HEK293T (cell line): ENCODE measurements around the gene C2CD4A.
"Not testable (repeated sequence)": the region's sequence is repeated elsewhere in the genome, so short reads cannot be mapped to it uniquely, and the experiment has no call there.

Source experiments
- CTCF ChIA-PET: fragments of 350-600 bp; formaldehyde crosslinking; extraction: SDS; loops from one replicate; lab custom pipeline; 2021; ENCODE audit warnings: antibody characterized with exemption, inconsistent platforms; lab: Yijun Ruan, JAX
- POLR2A ChIA-PET: fragments of 350-600 bp; formaldehyde crosslinking; extraction: SDS; loops from one replicate; lab custom pipeline; 2020; ENCODE audit warnings: antibody characterized with exemption, inconsistent platforms; lab: Yijun Ruan, JAX
- DNase-seq: peaks from one replicate; pipeline ENCODE4 v3.0.0; 2012; ENCODE audit warnings: mixed read lengths; ENCODE audit errors: extremely low spot score
- ARNT ChIP-seq: fragments of 450-650 bp; IDR thresholded peaks from 2 replicates; pipeline ENCODE4 v1.6.1; 2017; ENCODE audit warnings: mild to moderate bottlenecking
- BHLHE40 ChIP-seq: fragments of 450-650 bp; IDR thresholded peaks from 2 replicates; pipeline ENCODE4 v1.6.1; 2016; ENCODE audit warnings: mild to moderate bottlenecking, moderate library complexity, borderline replicate concordance
- CTBP1 ChIP-seq: fragments of 450-650 bp; IDR thresholded peaks from 2 replicates; pipeline ENCODE4 v1.6.1; 2016; ENCODE audit warnings: borderline replicate concordance
- ELF4 ChIP-seq: fragments of 450-650 bp; IDR thresholded peaks from 2 replicates; pipeline ENCODE4 v1.6.1; 2017; ENCODE audit warnings: antibody characterized with exemption
- FOXA1 ChIP-seq: fragments of 450-650 bp; IDR thresholded peaks from 2 replicates; pipeline ENCODE4 v1.6.1; 2016; ENCODE audit warnings: mild to moderate bottlenecking
- FOXK2 ChIP-seq: fragments of 450-650 bp; IDR thresholded peaks from 2 replicates; pipeline ENCODE4 v1.6.1; 2016; ENCODE audit warnings: mild to moderate bottlenecking
- FOXM1 ChIP-seq: fragments of 450-650 bp; IDR thresholded peaks from 2 replicates; pipeline ENCODE4 v1.6.1; 2017; ENCODE audit warnings: mild to moderate bottlenecking, borderline replicate concordance
- HDGF ChIP-seq: fragments of 450-650 bp; IDR thresholded peaks from 2 replicates; pipeline ENCODE4 v1.6.1; 2017; ENCODE audit warnings: antibody characterized with exemption, borderline replicate concordance
- L3MBTL2 ChIP-seq: fragments of 450-650 bp; conservative IDR thresholded peaks from 2 replicates; pipeline ENCODE4 v1.6.1; 2016; ENCODE audit warnings: mild to moderate bottlenecking
- LEF1 ChIP-seq: fragments of 450-650 bp; IDR thresholded peaks from 2 replicates; pipeline ENCODE4 v1.6.1; 2017; ENCODE audit warnings: mild to moderate bottlenecking, borderline replicate concordance
- NFRKB ChIP-seq: fragments of 450-650 bp; IDR thresholded peaks from 2 replicates; pipeline ENCODE4 v1.6.1; 2016; ENCODE audit warnings: mild to moderate bottlenecking, moderate library complexity
- SP1 ChIP-seq: fragments of 450-650 bp; IDR thresholded peaks from 2 replicates; pipeline ENCODE4 v1.6.1; 2017
- SUZ12 ChIP-seq: fragments of 450-650 bp; IDR thresholded peaks from 2 replicates; pipeline ENCODE4 v1.6.1; 2016; ENCODE audit warnings: mild to moderate bottlenecking
- TARDBP ChIP-seq: fragments of 450-650 bp; IDR thresholded peaks from 2 replicates; pipeline ENCODE4 v1.6.1; 2016
- ZNF384 ChIP-seq: fragments of 450-650 bp; IDR thresholded peaks from 2 replicates; pipeline ENCODE4 v1.6.1; 2016
- TF ChIP-seq, protein P1 (sequence below): fragments of 450-650 bp; IDR thresholded peaks from 2 replicates; pipeline ENCODE4 v1.6.1; 2016

C2CD4A gene

DNA sequence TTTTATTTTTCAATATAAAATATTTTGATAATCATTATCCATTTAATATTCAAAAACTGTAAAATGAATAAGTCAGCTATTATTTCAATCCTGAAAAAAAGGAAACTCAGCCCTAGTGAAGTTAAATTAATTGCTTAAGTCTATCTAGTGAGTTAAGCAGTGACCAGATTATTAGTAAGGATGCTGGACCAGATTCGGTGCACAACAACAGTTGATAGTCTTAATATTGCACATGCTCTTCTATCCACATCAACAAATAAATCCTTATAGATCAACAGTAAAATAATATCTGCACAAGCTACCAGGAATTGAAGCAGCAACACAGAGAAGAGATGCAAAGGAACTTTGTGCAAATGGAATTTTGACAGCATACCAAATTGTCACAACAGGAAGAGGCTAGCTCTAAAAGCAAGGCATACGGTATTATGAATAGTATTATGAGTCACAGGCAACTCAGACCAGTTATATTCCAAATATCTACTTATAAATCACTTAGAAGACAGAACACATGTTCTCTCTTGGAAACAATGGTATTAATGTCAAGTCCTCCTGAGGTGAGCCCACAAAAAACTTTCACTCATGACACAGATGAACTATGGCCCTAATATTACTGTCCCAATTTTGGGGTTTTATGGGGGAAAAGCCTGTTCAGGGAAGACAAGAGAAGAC is 31.4 kb upstream of the C2CD4A start:
- no peak for DNase-seq
- POLR2A ChIA-PET: no interaction called here
- CTCF ChIA-PET: no interaction called here
- TF ChIP-seq TARDBP: no peak
- no peak for TF ChIP-seq BHLHE40
- TF ChIP-seq NFRKB: no peak
- TF ChIP-seq ELF4: no peak
- no peak for TF ChIP-seq HDGF
- no peak for TF ChIP-seq CTBP1
- no peak for TF ChIP-seq FOXM1
- TF ChIP-seq FOXA1: no peak
- TF ChIP-seq LEF1: no peak
- TF ChIP-seq ARNT: no peak
- TF ChIP-seq SUZ12: no peak
- no peak for TF ChIP-seq ZNF384
- no peak for TF ChIP-seq FOXK2
- no peak for TF ChIP-seq L3MBTL2
- TF ChIP-seq SP1: no peak
- TF ChIP-seq, protein P1, sequence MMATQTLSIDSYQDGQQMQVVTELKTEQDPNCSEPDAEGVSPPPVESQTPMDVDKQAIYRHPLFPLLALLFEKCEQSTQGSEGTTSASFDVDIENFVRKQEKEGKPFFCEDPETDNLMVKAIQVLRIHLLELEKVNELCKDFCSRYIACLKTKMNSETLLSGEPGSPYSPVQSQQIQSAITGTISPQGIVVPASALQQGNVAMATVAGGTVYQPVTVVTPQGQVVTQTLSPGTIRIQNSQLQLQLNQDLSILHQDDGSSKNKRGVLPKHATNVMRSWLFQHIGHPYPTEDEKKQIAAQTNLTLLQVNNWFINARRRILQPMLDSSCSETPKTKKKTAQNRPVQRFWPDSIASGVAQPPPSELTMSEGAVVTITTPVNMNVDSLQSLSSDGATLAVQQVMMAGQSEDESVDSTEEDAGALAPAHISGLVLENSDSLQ: no peak

GRCh38 chr15:62046078-62046743 is 20.6 kb upstream of the C2CD4A start:
- ChIA-PET POLR2A (no interaction called here), CTCF (no interaction called here)
- no peak for DNase-seq
- TF ChIP-seq NFRKB (no peak), HDGF (no peak), LEF1 (no peak)
- TF ChIP-seq, protein P1: no peak

- DNase-seq: no peak
- TF ChIP-seq FOXK2 (no peak), LEF1 (no peak), NFRKB (no peak), ZNF384 (no peak), ARNT (no peak), FOXA1 (no peak), HDGF (no peak), L3MBTL2 (no peak), ELF4 (no peak), CTBP1 (no peak), TARDBP (no peak), SUZ12 (no peak), FOXM1 (no peak), SP1 (no peak), BHLHE40 (no peak)
- TF ChIP-seq, protein P1: no peak
- CTCF ChIA-PET: interaction anchor here (0.7 kb wide), 1 partner anchor 13 kb away, joined by 5 read pairs; no protein-coding TSS in a partner anchor
- POLR2A ChIA-PET: no interaction called here
Observed at GRCh38 chr15:62047282-62047827, 19.4 kb upstream of the C2CD4A start.

DNA sequence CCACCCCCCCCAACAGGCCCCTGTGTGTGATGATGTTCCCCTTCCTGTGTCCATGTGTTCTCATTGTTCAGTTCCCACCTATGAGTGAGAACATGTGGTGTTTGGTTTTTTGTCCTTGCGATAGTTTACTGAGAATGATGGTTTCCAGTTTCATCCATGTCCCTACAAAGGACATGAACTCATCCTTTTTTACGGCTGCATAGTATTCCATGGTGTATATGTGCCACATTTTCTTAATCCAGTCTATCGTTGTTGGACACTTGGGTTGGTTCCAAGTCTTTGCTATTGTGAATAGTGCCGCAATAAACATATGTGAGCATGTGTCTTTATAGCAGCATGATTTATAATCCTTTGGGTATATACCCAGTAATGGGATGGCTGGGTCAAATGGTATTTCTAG is 18.5 kb upstream of the C2CD4A start:
- POLR2A ChIA-PET, CTCF ChIA-PET, DNase-seq: not testable (repeated sequence)

GRCh38 chr15:62050115-62050514 is 16.7 kb upstream of the C2CD4A start:
- ChIA-PET CTCF (no interaction called here), POLR2A (no interaction called here)
- DNase-seq: no peak
- TF ChIP-seq L3MBTL2 (no peak), SUZ12 (no peak), ELF4 (no peak), HDGF (no peak), FOXK2 (no peak), FOXA1 (no peak), ZNF384 (no peak), ARNT (no peak)

- DNase-seq: no peak
- TF ChIP-seq FOXK2 (no peak), SUZ12 (no peak), ELF4 (no peak), SP1 (no peak), ARNT (no peak), BHLHE40 (no peak), HDGF (no peak), FOXA1 (no peak), CTBP1 (no peak), FOXM1 (no peak)
- TF ChIP-seq, protein P1: no peak
- ChIA-PET POLR2A (interaction anchor here (1.2 kb wide), 1 partner anchor 9 kb away, joined by 3 read pairs; the partner anchor contains the start of gene VPS13C), CTCF (interaction anchor here (1.6 kb wide), 1 partner anchor 9 kb away, joined by 5 read pairs; the partner anchor contains the start of gene VPS13C)
Observed at GRCh38 chr15:62051166-62051565, 15.6 kb upstream of the C2CD4A start.
